CD4-positive, alpha-beta T cell treated with Interleukin-15 for 1 hour (primary cell): Measurements from ENCODE around the gene NCDN.

Source experiments
- DNase-seq: peaks from one replicate; pipeline ENCODE4 v3.0.0-alpha.2; 2020

NCDN gene

GRCh38 chr1:35592991-35593769 is 35.6 kb downstream of the NCDN start:
- no peak for DNase-seq

- no peak for DNase-seq
Observed at GRCh38 chr1:35594005-35594760, 36.6 kb downstream of the NCDN start.

- no peak for DNase-seq
Observed at GRCh38 chr1:35595684-35596083, 38.1 kb downstream of the NCDN start.

GRCh38 chr1:35597870-35598269 is 40.3 kb downstream of the NCDN start:
- DNase-seq = no peak

GRCh38 chr1:35598895-35599294 is 41.3 kb downstream of the NCDN start:
- DNase-seq = no peak

- no peak for DNase-seq
Observed at GRCh38 chr1:35599411-35599810, 41.8 kb downstream of the NCDN start.

- no peak for DNase-seq
Observed at GRCh38 chr1:35600593-35600992, 43.0 kb downstream of the NCDN start.

GRCh38 chr1:35603468-35603867 is 45.9 kb downstream of the NCDN start:
- no peak for DNase-seq

GRCh38 chr1:35603941-35604340 is 46.3 kb downstream of the NCDN start:
- DNase-seq = no peak

- no peak for DNase-seq
Observed at GRCh38 chr1:35605071-35605866, 47.7 kb downstream of the NCDN start.

GRCh38 chr1:35605867-35606182 is 48.2 kb downstream of the NCDN start:
- no peak for DNase-seq

- DNase-seq = no peak
Observed at GRCh38 chr1:35611655-35612054, 54.1 kb downstream of the NCDN start.

- no peak for DNase-seq
Observed at GRCh38 chr1:35615440-35615839, 57.8 kb downstream of the NCDN start.
